Ectodermal cell (in vitro differentiated cells): ENCODE results near the gene MORF4L2.

ENCODE experiments used
- H3K27ac ChIP-seq: 2 replicates; pipeline ENCODE4 v1.7.0; 2013; ENCODE audit warnings: mild to moderate bottlenecking, low read depth, low read length; ENCODE audit not compliant: insufficient read depth, poor library complexity, severe bottlenecking
- H3K27me3 ChIP-seq: 2 replicates; pipeline ENCODE4 v1.7.0; 2013; ENCODE audit warnings: mild to moderate bottlenecking, low read length; ENCODE audit not compliant: insufficient read depth, control insufficient read depth, poor library complexity, severe bottlenecking
- H3K36me3 ChIP-seq: one replicate; pipeline ENCODE4 v1.7.0; 2013; ENCODE audit warnings: low read length; ENCODE audit not compliant: control insufficient read depth, insufficient read depth
- H3K4me1 ChIP-seq: one replicate; pipeline ENCODE4 v1.7.0; 2013; ENCODE audit warnings: low read length; ENCODE audit not compliant: control insufficient read depth, insufficient read depth
- H3K4me3 ChIP-seq: 2 replicates; pipeline ENCODE4 v1.7.0; 2013; ENCODE audit warnings: low read depth, low read length, control low read depth; ENCODE audit not compliant: insufficient read depth
- H3K9me3 ChIP-seq: 2 replicates; pipeline ENCODE4 v1.7.0; 2013; ENCODE audit warnings: mild to moderate bottlenecking, low read length, moderate library complexity; ENCODE audit not compliant: control insufficient read depth
- WGBS, 2 experiments: methylation state at CpG; one replicate each; pipeline ENCODE4 v1.1.7; 2013; ENCODE audit warnings: missing lambda C conversion rate in 2 of 2; 5-methylcytosine and 5-hydroxymethylcytosine counted together

The MORF4L2 gene

DNA sequence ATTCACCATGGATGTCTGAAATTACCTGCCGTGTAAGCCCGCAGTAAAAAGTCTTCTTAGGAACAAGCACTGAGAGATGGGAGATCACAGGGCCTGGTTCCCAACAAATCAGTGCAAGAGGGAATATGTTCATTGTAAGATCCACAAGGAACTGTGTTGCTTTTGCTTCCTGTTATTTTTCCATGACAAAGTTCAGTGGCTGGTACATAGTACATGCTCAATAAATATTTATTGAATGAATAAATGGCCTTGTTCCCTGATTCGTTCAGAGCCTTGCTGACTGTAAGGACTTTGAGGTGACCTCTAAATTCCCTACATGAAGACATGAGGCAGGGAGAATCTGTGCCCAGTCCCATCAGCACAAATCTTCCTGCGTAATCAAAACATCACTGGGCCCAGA, 31.6 kb upstream of the MORF4L2 start:
- 93 to 94% methylated on average over 4 of the region's 4 CpGs for WGBS, 2 experiments
- Histone ChIP-seq H3K36me3 (no peaks in the 10 kb centered on the region), H3K27ac (no peak overlapping the region), H3K4me3 (no peak overlapping the region), H3K9me3 (no peaks in the 10 kb centered on the region), H3K4me1 (no peaks in the 10 kb centered on the region), H3K27me3 (no peaks in the 10 kb centered on the region)

- Histone ChIP-seq H3K27ac (no peak overlapping the region), H3K4me3 (no peak overlapping the region), H3K36me3 (no peaks in the 10 kb centered on the region), H3K27me3 (no peaks in the 10 kb centered on the region), H3K4me1 (no peaks in the 10 kb centered on the region), H3K9me3 (no peaks in the 10 kb centered on the region)
- 85 to 89% methylated on average over 2 of the region's 2 CpGs for WGBS, 2 experiments
These were observed 30.5 kb upstream of the MORF4L2 start for GRCh38 chrX:103716962-103717361.

GRCh38 chrX:103710609-103711008, 24.1 kb upstream of the MORF4L2 start, which contains the start of gene TMEM31:
TSS of gene TMEM31 (plus strand) at chrX:103710909. CDS start at chrX:103712259, 1,350 bp downstream.
- H3K27ac ChIP-seq: no peak within 1 kb of the TSS
- H3K36me3 ChIP-seq: no peaks in the 10 kb centered on the region
- H3K9me3 ChIP-seq: no peaks in the 10 kb centered on the region
- no peaks in the 10 kb centered on the region for H3K4me1 ChIP-seq
- no peaks in the 10 kb centered on the region for H3K27me3 ChIP-seq
- no peak within 1 kb of the TSS for H3K4me3 ChIP-seq
- WGBS, 2 experiments: 91 to 93% methylated on average over 3 to 5 of the region's 5 CpGs

DNA sequence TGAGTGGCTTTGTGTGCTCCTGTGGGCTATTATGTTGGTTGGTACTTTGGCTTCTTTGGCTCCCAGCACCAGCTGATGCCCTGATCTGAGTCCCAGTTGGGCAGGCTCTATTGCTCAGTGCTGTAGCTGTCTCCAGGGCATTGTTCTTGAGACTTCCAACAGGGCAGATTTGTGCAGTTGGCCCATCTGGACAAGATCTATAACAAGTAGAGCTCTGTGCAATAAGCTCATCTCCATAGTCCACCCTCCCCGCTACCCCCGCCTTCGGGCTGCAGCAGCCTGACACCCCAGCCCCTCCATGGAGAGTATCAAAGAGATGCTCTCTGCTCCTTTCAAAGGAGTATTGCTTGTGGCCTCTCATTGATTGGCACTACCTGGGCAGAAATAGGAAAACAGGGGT, 18.4 kb upstream of the MORF4L2 start:
- H3K27ac ChIP-seq: no peak overlapping the region
- no peaks in the 10 kb centered on the region for H3K4me1 ChIP-seq
- WGBS, 2 experiments: 97 to 100% methylated on average over 3 of the region's 3 CpGs
- no peaks in the 10 kb centered on the region for H3K9me3 ChIP-seq
- no peaks in the 10 kb centered on the region for H3K36me3 ChIP-seq
- no peak overlapping the region for H3K4me3 ChIP-seq
- no peaks in the 10 kb centered on the region for H3K27me3 ChIP-seq

DNA sequence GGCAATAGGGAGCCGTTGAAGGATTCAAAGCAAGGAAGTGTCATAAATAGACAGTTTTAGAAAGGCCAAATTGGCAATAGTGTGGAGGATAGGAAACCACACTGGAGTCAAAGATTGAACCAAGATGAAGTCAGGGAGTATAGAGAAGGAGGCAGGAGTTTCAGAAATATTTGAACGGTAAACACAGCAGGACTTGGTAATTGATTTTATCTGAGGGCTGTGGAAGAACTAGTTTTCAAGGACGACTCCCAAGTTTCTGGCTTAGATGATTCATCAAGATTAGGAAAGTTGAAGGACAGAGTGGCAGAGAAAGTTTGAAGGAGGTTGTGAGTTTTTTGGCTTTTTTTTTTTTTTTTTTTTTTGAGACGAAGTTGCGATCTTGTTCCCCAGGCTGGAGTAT, 12.7 kb upstream of the MORF4L2 start:
- 92 to 96% methylated on average over 4 to 5 of the region's 5 CpGs for WGBS, 2 experiments
- no peaks in the 10 kb centered on the region for H3K36me3 ChIP-seq
- no peaks in the 10 kb centered on the region for H3K9me3 ChIP-seq
- H3K27ac ChIP-seq: no peak overlapping the region
- no peaks in the 10 kb centered on the region for H3K4me1 ChIP-seq
- H3K27me3 ChIP-seq: no peaks in the 10 kb centered on the region
- H3K4me3 ChIP-seq: no peak overlapping the region

DNA sequence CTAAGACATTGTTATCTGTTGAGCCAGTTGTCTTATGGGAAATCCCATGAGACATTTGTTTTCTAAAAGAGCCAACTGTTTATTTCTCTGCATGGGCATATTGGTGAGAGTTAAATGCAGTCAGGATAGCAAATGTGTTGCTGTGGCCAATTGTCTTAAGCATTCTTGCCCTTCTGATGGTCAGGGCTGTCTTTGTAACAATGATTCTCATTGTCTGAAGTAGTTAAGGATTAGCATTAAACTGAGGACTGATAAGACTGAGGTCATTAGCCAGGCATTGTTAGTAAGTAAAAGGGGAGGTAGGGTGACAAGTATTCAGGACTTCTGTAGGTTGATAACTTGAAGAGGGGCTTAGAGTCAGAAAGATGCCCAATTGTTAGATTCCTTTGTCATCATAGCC, 11.2 kb upstream of the MORF4L2 start:
- Histone ChIP-seq H3K27me3 (no peaks in the 10 kb centered on the region), H3K9me3 (no peaks in the 10 kb centered on the region), H3K27ac (no peak overlapping the region), H3K36me3 (no peaks in the 10 kb centered on the region), H3K4me1 (no peaks in the 10 kb centered on the region), H3K4me3 (no peak overlapping the region)

DNA sequence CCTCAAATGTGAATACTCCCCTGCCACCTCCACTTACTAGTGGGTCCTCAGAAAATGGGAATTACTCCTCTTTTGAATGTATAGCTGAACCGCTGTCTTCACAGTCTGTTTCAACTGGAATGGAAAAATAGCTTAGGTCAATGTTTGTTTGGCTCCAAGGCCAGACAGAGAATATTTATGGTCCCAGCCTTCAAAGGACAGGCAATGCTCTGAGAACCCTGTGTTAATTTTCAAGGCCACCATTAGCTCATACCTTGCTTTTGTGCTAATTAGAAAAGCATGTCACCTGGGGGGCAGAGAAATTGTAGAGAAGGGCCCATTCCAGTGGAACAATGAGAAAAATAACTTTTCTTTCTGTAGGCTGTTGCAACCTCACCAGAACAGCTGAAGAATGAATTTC, 4.6 kb upstream of the MORF4L2 start:
- H3K27me3 ChIP-seq: no peaks in the 10 kb centered on the region
- H3K4me1 ChIP-seq: no peaks in the 10 kb centered on the region
- H3K27ac ChIP-seq: no peak overlapping the region
- H3K4me3 ChIP-seq: no peak overlapping the region
- 85 to 100% methylated on average over 1 of the region's 1 CpG for WGBS, 2 experiments
- H3K9me3 ChIP-seq: no peaks in the 10 kb centered on the region
- no peaks in the 10 kb centered on the region for H3K36me3 ChIP-seq

- Histone ChIP-seq H3K4me3 (no peak overlapping the region), H3K27me3 (no peaks in the 10 kb centered on the region), H3K9me3 (no peaks in the 10 kb centered on the region), H3K27ac (no peak overlapping the region), H3K4me1 (no peaks in the 10 kb centered on the region), H3K36me3 (no peaks in the 10 kb centered on the region)
- WGBS, 2 experiments: 53 to 86% methylated on average over 1 to 4 of the region's 4 CpGs
These were observed 2.4 kb upstream of the MORF4L2 start for GRCh38 chrX:103688946-103689345.

DNA sequence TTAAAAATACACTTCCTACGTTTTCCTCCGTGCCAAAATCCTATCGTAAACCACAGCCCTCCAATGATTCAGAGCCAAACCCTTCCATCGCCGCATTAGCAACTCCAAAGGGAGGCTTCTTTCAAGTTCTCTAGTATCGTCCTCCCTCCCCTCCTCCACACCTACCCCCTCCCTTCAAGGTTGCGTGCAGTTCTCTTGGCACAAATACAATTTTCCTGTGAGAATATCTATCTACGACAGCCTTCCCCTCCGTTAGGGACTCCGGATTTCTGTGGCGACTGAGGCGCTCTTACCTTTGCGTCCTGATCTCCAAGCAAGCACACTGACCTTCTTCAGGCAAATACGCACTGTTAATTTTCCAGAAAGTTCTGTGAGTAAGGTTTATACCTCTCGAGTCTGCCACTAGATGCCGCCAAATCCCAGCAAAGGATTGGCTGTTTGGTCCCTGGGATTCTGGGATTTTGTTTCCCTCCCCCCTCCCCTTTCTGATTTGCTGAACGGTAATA, 1.2 kb upstream of the MORF4L2 start:
- peak overlapping the region; percentile 93 for H3K27ac ChIP-seq
- H3K36me3 ChIP-seq: no peaks in the 10 kb centered on the region
- peak overlapping the region; percentile 53 for H3K4me3 ChIP-seq
- 1% methylated on average over 16 of the region's 17 CpGs for WGBS, 2 experiments
- no peaks in the 10 kb centered on the region for H3K9me3 ChIP-seq
- no peaks in the 10 kb centered on the region for H3K27me3 ChIP-seq
- no peaks in the 10 kb centered on the region for H3K4me1 ChIP-seq

- H3K27ac ChIP-seq: peak overlapping the region; percentile 93
- peak overlapping the region; percentile 53 for H3K4me3 ChIP-seq
- 0 to 1% methylated on average over 38 to 40 of the region's 40 CpGs for WGBS, 2 experiments
- no peaks in the 10 kb centered on the region for H3K36me3 ChIP-seq
- no peaks in the 10 kb centered on the region for H3K27me3 ChIP-seq
- no peaks in the 10 kb centered on the region for H3K9me3 ChIP-seq
- H3K4me1 ChIP-seq: no peaks in the 10 kb centered on the region
These were observed 685 bp upstream of the MORF4L2 start for GRCh38 chrX:103687073-103687695.
